Nephron progenitor cell (in vitro differentiated cells): ENCODE measurements around the gene KYNU.

Experiments
- DNase-seq: peaks from one replicate; pipeline ENCODE4 v3.0.0; 2021
- H3K27ac Mint-ChIP-seq: 2 replicates; pipeline ENCODE4 v1.8.0; 2021; ENCODE audit warnings: mild to moderate bottlenecking, moderate library complexity, mixed read lengths
- H3K27me3 Mint-ChIP-seq: 2 replicates; pipeline ENCODE4 v1.8.0; 2021; ENCODE audit warnings: mild to moderate bottlenecking, low read depth, mixed read lengths; ENCODE audit not compliant: poor library complexity
- H3K36me3 Mint-ChIP-seq: 2 replicates; pipeline ENCODE4 v1.8.0; 2021; ENCODE audit warnings: low read depth, mixed read lengths
- H3K4me1 Mint-ChIP-seq: 2 replicates; pipeline ENCODE4 v1.8.0; 2021; ENCODE audit warnings: mixed read lengths
- H3K4me3 Mint-ChIP-seq: 2 replicates; pipeline ENCODE4 v1.8.0; 2021; ENCODE audit warnings: mild to moderate bottlenecking, moderate library complexity, mixed read lengths
- H3K9me3 Mint-ChIP-seq: 2 replicates; pipeline ENCODE4 v1.8.0; 2021; ENCODE audit warnings: mild to moderate bottlenecking, moderate library complexity, mixed read lengths
- TF ChIP-seq, protein P1 (sequence below): fragments of 200-600 bp; sonication (generic); IDR thresholded peaks from 2 replicates; pipeline ENCODE4 v1.5.0; 2021; ENCODE audit warnings: antibody characterized with exemption

KYNU gene

DNA sequence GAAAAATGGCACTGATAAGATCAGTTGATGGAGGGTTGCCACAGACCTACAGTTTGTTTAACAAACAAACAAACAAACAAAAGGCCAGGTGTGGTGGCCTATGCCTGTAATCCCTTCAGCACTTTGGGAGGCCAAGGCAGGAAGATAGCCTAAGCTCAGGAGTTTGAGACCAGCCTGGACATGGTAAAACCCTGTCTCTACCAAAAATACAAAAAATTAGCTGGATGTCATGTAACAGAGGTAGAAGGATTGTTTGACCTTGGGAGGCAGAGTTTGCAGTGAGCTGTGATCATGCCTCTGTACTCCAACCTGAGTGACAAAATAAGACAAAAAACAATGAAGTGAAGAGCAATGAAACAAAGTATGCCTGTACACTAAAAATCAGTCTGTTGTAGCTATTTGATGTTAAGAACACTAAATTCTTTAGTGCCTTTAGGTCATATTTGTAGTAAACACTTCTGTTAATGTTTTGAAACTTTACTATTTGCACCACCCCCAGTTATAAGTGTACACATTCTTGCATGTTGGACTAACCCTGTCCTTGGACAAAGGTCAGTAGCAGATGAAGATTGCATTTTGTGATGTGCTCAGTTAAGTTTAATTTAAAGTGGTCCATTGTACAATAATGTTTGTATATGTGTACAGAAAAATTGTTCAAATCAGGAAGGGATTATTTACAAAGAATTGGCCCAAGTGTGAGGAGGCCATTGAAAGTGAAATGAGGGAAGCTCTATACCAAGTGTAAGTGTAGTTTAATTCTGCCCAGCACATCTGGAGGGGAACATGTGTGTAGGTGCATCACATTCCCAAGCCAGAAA is 73.9 kb downstream of the KYNU start:
- H3K36me3 Mint-ChIP-seq: peaks cover 9% of the 10 kb centered on the region
- TF ChIP-seq, protein P1, sequence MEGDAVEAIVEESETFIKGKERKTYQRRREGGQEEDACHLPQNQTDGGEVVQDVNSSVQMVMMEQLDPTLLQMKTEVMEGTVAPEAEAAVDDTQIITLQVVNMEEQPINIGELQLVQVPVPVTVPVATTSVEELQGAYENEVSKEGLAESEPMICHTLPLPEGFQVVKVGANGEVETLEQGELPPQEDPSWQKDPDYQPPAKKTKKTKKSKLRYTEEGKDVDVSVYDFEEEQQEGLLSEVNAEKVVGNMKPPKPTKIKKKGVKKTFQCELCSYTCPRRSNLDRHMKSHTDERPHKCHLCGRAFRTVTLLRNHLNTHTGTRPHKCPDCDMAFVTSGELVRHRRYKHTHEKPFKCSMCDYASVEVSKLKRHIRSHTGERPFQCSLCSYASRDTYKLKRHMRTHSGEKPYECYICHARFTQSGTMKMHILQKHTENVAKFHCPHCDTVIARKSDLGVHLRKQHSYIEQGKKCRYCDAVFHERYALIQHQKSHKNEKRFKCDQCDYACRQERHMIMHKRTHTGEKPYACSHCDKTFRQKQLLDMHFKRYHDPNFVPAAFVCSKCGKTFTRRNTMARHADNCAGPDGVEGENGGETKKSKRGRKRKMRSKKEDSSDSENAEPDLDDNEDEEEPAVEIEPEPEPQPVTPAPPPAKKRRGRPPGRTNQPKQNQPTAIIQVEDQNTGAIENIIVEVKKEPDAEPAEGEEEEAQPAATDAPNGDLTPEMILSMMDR: no peak
- no peak for DNase-seq
- peaks cover 15% of the 10 kb centered on the region for H3K4me1 Mint-ChIP-seq
- H3K9me3 Mint-ChIP-seq: peaks cover 39% of the 10 kb centered on the region
- H3K4me3 Mint-ChIP-seq: no peak overlapping the region
- no peaks in the 10 kb centered on the region for H3K27me3 Mint-ChIP-seq
- peak overlapping the region; percentile 55 for H3K27ac Mint-ChIP-seq

DNA sequence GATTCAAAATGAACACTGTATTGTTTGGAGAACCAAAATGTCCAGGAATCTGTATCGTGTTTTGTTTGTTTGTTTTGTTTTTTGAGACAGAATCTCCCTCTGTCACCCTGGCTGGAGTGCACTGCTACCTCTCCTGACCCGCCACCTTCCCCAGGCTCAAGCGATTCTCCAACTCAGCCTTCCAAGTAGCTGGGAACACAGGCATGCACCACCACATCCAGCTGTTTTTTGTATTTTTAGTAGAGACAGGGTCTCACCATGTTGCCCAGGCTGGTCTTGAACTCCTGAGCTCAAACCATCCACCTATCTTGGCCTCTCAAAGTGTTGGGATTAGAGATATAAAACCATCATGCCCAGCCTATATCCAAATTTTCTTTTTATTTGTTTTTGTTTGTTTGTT is 74.6 kb downstream of the KYNU start:
- TF ChIP-seq, protein P1: no peak
- no peak overlapping the region for H3K4me3 Mint-ChIP-seq
- no peaks in the 10 kb centered on the region for H3K27me3 Mint-ChIP-seq
- DNase-seq: no peak
- peaks cover 9% of the 10 kb centered on the region for H3K36me3 Mint-ChIP-seq
- peaks cover 39% of the 10 kb centered on the region for H3K9me3 Mint-ChIP-seq
- H3K27ac Mint-ChIP-seq: no peak overlapping the region
- peaks cover 15% of the 10 kb centered on the region for H3K4me1 Mint-ChIP-seq

DNA sequence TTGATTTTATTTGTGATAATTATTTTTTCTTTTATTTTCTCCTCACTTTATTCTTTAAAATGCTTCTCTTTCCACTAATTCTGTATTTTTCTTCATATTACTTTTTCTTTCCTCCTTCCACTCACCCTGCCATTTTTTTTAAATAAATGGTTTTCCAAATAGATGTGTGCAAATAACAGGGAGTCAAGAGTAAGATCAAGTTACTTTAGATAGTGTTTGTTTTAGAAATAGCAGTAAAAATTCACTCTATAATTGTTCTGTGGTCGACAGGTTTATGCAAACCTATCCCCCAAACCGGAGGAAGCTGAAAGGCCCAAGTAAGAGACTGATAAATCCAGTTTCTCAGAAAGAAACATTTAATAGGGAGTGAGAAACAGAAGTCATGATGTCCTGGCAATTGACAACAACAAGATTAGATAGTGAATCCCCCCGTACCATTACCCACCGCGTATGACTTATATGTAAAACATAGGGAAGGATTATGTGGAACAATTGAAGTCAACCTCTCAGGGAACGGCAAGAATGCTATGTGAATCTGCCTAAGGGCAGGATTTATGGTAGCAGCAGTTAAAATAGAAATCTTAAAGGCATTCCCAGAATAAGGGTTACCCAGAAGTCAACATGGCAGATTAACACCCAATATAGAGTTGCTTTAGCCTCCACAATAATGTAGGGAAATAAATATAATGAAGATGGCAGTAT is 75.5 kb downstream of the KYNU start:
- TF ChIP-seq, protein P1: no peak
- DNase-seq: no peak
- no peak overlapping the region for H3K4me3 Mint-ChIP-seq
- H3K27ac Mint-ChIP-seq: peak overlapping the region; percentile 73
- peaks cover 15% of the 10 kb centered on the region for H3K4me1 Mint-ChIP-seq
- peaks cover 9% of the 10 kb centered on the region for H3K36me3 Mint-ChIP-seq
- H3K9me3 Mint-ChIP-seq: peaks cover 39% of the 10 kb centered on the region
- H3K27me3 Mint-ChIP-seq: no peaks in the 10 kb centered on the region

DNA sequence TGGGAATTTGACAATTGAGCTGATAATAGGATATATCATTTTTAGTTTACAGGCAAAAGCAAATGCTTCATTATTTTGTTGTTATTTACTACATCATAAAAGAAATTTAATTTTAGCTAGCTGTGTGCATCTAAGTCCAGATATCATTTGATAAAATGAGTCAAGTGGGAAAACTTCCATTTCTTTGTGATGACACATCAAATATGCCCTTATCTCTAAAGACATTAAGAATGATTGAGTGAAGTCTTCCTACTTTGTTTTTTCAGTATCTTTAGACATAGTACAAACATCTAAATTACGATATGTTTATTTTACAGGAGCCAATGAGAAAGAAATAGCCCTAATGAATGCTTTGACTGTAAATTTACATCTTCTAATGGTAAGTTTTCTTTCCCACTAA is 77.0 kb downstream of the KYNU start:
- TF ChIP-seq, protein P1: no peak
- Mint-ChIP-seq H3K9me3 (peaks cover 25% of the 10 kb centered on the region), H3K36me3 (peaks cover 9% of the 10 kb centered on the region), H3K4me3 (no peak overlapping the region), H3K4me1 (peaks cover 15% of the 10 kb centered on the region), H3K27ac (no peak overlapping the region), H3K27me3 (no peaks in the 10 kb centered on the region)
- DNase-seq: no peak

DNA sequence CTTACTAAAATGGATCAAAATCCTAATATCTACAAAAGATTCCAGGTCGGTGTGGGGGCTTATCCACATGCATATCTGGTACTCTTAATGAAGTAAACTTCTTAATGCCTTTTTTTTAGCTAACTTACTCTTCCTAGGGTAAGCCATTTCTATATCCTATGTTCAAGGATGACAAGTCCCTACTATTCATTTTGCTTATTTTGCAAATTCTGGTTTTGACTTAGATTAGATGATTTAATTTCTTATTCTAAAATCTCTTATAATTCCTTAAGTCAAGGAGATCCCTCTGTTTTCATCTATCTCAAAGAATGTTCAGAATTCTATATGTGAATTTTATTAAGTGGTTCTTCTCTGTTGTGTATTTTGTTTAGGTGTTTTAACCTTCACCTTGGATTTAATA is 79.7 kb downstream of the KYNU start:
- Mint-ChIP-seq H3K4me1 (peaks cover 11% of the 10 kb centered on the region), H3K27ac (no peak overlapping the region), H3K4me3 (no peak overlapping the region), H3K9me3 (peaks cover 3% of the 10 kb centered on the region), H3K36me3 (no peaks in the 10 kb centered on the region), H3K27me3 (no peaks in the 10 kb centered on the region)
- TF ChIP-seq, protein P1: no peak
- no peak for DNase-seq
